Measurements from ENCODE around the gene NUDT3.
A peak's percentile ranks its signal among the peaks of the same experiment; 100 is the strongest.
"Not testable (repeated sequence)": the region's sequence is repeated elsewhere in the genome, so short reads cannot be mapped to it uniquely, and the experiment has no call there.

The NUDT3 gene

GRCh38 chr6:34375833-34376232 lies 16.6 kb downstream of the NUDT3 start:
- H3K4me3 ChIP-seq (ENCODE audit: low read length): no peak overlapping the region
- TF ChIP-seq, protein P1, sequence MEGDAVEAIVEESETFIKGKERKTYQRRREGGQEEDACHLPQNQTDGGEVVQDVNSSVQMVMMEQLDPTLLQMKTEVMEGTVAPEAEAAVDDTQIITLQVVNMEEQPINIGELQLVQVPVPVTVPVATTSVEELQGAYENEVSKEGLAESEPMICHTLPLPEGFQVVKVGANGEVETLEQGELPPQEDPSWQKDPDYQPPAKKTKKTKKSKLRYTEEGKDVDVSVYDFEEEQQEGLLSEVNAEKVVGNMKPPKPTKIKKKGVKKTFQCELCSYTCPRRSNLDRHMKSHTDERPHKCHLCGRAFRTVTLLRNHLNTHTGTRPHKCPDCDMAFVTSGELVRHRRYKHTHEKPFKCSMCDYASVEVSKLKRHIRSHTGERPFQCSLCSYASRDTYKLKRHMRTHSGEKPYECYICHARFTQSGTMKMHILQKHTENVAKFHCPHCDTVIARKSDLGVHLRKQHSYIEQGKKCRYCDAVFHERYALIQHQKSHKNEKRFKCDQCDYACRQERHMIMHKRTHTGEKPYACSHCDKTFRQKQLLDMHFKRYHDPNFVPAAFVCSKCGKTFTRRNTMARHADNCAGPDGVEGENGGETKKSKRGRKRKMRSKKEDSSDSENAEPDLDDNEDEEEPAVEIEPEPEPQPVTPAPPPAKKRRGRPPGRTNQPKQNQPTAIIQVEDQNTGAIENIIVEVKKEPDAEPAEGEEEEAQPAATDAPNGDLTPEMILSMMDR (conservative IDR thresholded peaks at IDR 0.05; ENCODE audit: low read length): no peak
- DNase-seq (ENCODE audit: low read depth): no peak

- TF ChIP-seq, protein P1 (conservative IDR thresholded peaks at IDR 0.05; ENCODE audit: low read length): no peak
- no peak for DNase-seq (ENCODE audit: low read depth)
- no peak overlapping the region for H3K4me3 ChIP-seq (ENCODE audit: low read length)
These were observed 18.0 kb downstream of the NUDT3 start for GRCh38 chr6:34374508-34374907.

DNA sequence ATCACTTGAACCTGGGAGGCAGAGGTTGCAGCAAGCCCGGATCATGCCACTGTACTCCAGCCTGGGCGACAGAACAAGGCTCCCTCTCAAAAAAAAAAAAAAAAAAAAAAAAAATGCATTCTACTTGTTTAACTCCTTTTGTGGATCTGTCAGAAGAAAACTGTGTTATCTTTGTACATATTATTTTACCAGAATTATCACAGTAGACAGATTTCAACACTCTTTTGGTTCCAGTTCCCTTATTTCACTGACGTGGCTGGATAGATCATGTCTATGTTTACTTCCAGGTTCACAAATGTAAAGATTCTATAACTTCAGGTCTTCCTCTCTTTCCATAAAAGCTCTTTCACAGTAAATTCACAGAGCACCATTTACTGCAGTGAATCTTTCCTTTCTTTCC lies 18.4 kb downstream of the NUDT3 start:
- no peak overlapping the region for H3K4me3 ChIP-seq (ENCODE audit: low read length)
- DNase-seq (ENCODE audit: low read depth): no peak
- TF ChIP-seq, protein P1 (conservative IDR thresholded peaks at IDR 0.05; ENCODE audit: low read length): no peak

- TF ChIP-seq, protein P1 (conservative IDR thresholded peaks at IDR 0.05; ENCODE audit: low read length): no peak
- no peak for DNase-seq (ENCODE audit: low read depth)
- no peak overlapping the region for H3K4me3 ChIP-seq (ENCODE audit: low read length)
These were observed 19.0 kb downstream of the NUDT3 start for GRCh38 chr6:34373511-34373910.

GRCh38 chr6:34371865-34372264 lies 20.6 kb downstream of the NUDT3 start:
- H3K4me3 ChIP-seq (ENCODE audit: low read length); DNase-seq (ENCODE audit: low read depth): not testable (repeated sequence)

- TF ChIP-seq, protein P1 (conservative IDR thresholded peaks at IDR 0.05; ENCODE audit: low read length): no peak
- no peak overlapping the region for H3K4me3 ChIP-seq (ENCODE audit: low read length)
- no peak for DNase-seq (ENCODE audit: low read depth)
These were observed 22.1 kb downstream of the NUDT3 start for GRCh38 chr6:34370361-34370760.

GRCh38 chr6:34369385-34369784 lies 23.1 kb downstream of the NUDT3 start:
- H3K4me3 ChIP-seq (ENCODE audit: low read length): no peak overlapping the region
- DNase-seq (ENCODE audit: low read depth): no peak
- TF ChIP-seq, protein P1 (conservative IDR thresholded peaks at IDR 0.05; ENCODE audit: low read length): no peak

GRCh38 chr6:34366639-34366921 lies 25.9 kb downstream of the NUDT3 start:
- TF ChIP-seq, protein P1 (conservative IDR thresholded peaks at IDR 0.05; ENCODE audit: low read length): no peak
- DNase-seq (ENCODE audit: low read depth): no peak
- no peak overlapping the region for H3K4me3 ChIP-seq (ENCODE audit: low read length)

- peak; percentile 31 for DNase-seq (ENCODE audit: low read depth)
- H3K4me3 ChIP-seq (ENCODE audit: low read length): not testable (repeated sequence)
These were observed 26.5 kb downstream of the NUDT3 start for GRCh38 chr6:34365781-34366638.

DNA sequence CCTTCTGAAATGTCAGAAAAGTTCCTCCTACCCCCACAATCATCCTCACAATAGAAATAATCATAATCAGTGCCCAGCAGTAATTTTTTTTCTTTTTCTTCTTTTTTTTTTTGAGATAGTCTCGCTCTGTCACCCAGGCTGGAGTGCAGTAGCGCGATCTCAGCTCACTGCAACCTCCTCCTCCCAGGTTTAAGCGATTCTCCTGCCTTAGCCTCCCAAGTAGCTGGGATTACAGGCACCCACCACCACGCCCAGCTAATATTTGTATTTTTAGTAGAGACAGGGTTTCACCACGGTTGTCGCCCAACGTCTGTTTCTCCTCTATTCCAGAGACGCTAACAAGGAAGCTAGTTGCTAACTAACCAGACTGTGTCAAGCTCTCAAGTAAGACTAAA lies 28.8 kb downstream of the NUDT3 start:
- not testable (repeated sequence) for H3K4me3 ChIP-seq (ENCODE audit: low read length); DNase-seq (ENCODE audit: low read depth)
